ENCODE measurements around the gene PRMT1.

PRMT1 gene

GRCh38 chr19:49672131-49672919 is 4.7 kb upstream of the PRMT1 start:
- no peak for DNase-seq (ENCODE audit: low read depth)

- peak; percentile 84 for DNase-seq (ENCODE audit: low read depth)
Observed at GRCh38 chr19:49676136-49676783, 811 bp upstream of the PRMT1 start.

GRCh38 chr19:49676784-49677230 is 264 bp upstream of the PRMT1 start:
- DNase-seq (ENCODE audit: low read depth): peak; percentile 100

GRCh38 chr19:49677901-49678674 is 1.0 kb downstream of the PRMT1 start:
- DNase-seq (ENCODE audit: low read depth): no peak

GRCh38 chr19:49678985-49679770 is 2.1 kb downstream of the PRMT1 start:
- DNase-seq (ENCODE audit: low read depth): no peak

- no peak for DNase-seq (ENCODE audit: low read depth)
Observed at GRCh38 chr19:49679771-49680413, 2.8 kb downstream of the PRMT1 start.

GRCh38 chr19:49680421-49681351 is 3.6 kb downstream of the PRMT1 start:
- DNase-seq (ENCODE audit: low read depth): no peak

GRCh38 chr19:49681830-49682229 is 4.8 kb downstream of the PRMT1 start:
- DNase-seq (ENCODE audit: low read depth): no peak

GRCh38 chr19:49682274-49682673 is 5.2 kb downstream of the PRMT1 start:
- no peak for DNase-seq (ENCODE audit: low read depth)

GRCh38 chr19:49683814-49684250 is 6.8 kb downstream of the PRMT1 start:
- no peak for DNase-seq (ENCODE audit: low read depth)

- no peak for DNase-seq (ENCODE audit: low read depth)
Observed at GRCh38 chr19:49684251-49684982, 7.3 kb downstream of the PRMT1 start.

GRCh38 chr19:49684983-49685553 is 8.0 kb downstream of the PRMT1 start:
- no peak for DNase-seq (ENCODE audit: low read depth)

GRCh38 chr19:49685845-49686332 is 8.8 kb downstream of the PRMT1 start:
- DNase-seq (ENCODE audit: low read depth): no peak

- DNase-seq (ENCODE audit: low read depth): no peak
Observed at GRCh38 chr19:49686503-49687088, 9.5 kb downstream of the PRMT1 start.

GRCh38 chr19:49687150-49687549 is 10.1 kb downstream of the PRMT1 start:
- no peak for DNase-seq (ENCODE audit: low read depth)

- no peak for DNase-seq (ENCODE audit: low read depth)
Observed at GRCh38 chr19:49687566-49688316, 10.7 kb downstream of the PRMT1 start.

- DNase-seq (ENCODE audit: low read depth): no peak
Observed at GRCh38 chr19:49688531-49689132, 11.6 kb downstream of the PRMT1 start.
